HG02588 (cell line): ENCODE measurements around the gene FKBP2.
A peak's percentile ranks its signal among the peaks of the same experiment; 100 is the strongest.

Experiments used
- ATAC-seq: cut with Tn5 transposase; IDR thresholded peaks from one replicate; pipeline ENCODE4 v1.9.1; 2021; ENCODE audit warnings: mild to moderate bottlenecking, moderate library complexity; ENCODE audit not compliant: unreplicated experiment

FKBP2 gene

GRCh38 chr11:64218628-64219353 is 22.1 kb upstream of the FKBP2 start:
- no peak for ATAC-seq

GRCh38 chr11:64219354-64219684 is 21.6 kb upstream of the FKBP2 start:
- ATAC-seq = no peak

- no peak for ATAC-seq
Observed at GRCh38 chr11:64219755-64220154, 21.1 kb upstream of the FKBP2 start.

- no peak for ATAC-seq
Observed at GRCh38 chr11:64220271-64220670, 20.6 kb upstream of the FKBP2 start.

GRCh38 chr11:64220798-64221197 is 20.1 kb upstream of the FKBP2 start:
- ATAC-seq = no peak

GRCh38 chr11:64222651-64223000 is 18.3 kb upstream of the FKBP2 start:
- no peak for ATAC-seq

- no peak for ATAC-seq
Observed at GRCh38 chr11:64223001-64223651, 17.8 kb upstream of the FKBP2 start.

- ATAC-seq = no peak
Observed at GRCh38 chr11:64224151-64224890, 16.6 kb upstream of the FKBP2 start.

GRCh38 chr11:64224891-64225607 is 15.8 kb upstream of the FKBP2 start:
- ATAC-seq = no peak

- ATAC-seq = peak; percentile 46
Observed at GRCh38 chr11:64225608-64226506, 15.0 kb upstream of the FKBP2 start, which contains the start of the genes NUDT22 and TRPT1. Gene NUDT22, plus strand, starts transcription at chr11:64226274. Its CDS starts 379 bp downstream, at chr11:64226653. Gene TRPT1, minus strand, starts transcription at chr11:64226186. Its CDS starts 326 bp downstream, at chr11:64225860.

- ATAC-seq = no peak
Observed at GRCh38 chr11:64226507-64227051, 14.3 kb upstream of the FKBP2 start.

GRCh38 chr11:64227405-64227956 is 13.4 kb upstream of the FKBP2 start:
- no peak for ATAC-seq

GRCh38 chr11:64229090-64229743 is 11.7 kb upstream of the FKBP2 start:
- ATAC-seq = no peak

- ATAC-seq = no peak
Observed at GRCh38 chr11:64229744-64230170, 11.1 kb upstream of the FKBP2 start.

- ATAC-seq = peak; percentile 35
Observed at GRCh38 chr11:64230171-64230984, 10.5 kb upstream of the FKBP2 start, which contains the start of gene DNAJC4. Gene DNAJC4, plus strand, starts transcription at chr11:64230548. Its CDS starts 307 bp downstream, at chr11:64230855.

- ATAC-seq = no peak
Observed at GRCh38 chr11:64230985-64231365, 9.9 kb upstream of the FKBP2 start.

GRCh38 chr11:64231546-64231945 is 9.3 kb upstream of the FKBP2 start:
- no peak for ATAC-seq
